GM21576 (cell line): ENCODE data around the gene GSTM4.

ENCODE experiments used
- ATAC-seq: cut with Tn5 transposase; IDR thresholded peaks from one replicate; pipeline ENCODE4 v1.9.1; 2021; ENCODE audit warnings: mild to moderate bottlenecking, moderate library complexity; ENCODE audit not compliant: unreplicated experiment

Gene GSTM4

GRCh38 chr1:109624201-109625010, 31.5 kb upstream of the GSTM4 start:
- ATAC-seq, result no peak

DNA sequence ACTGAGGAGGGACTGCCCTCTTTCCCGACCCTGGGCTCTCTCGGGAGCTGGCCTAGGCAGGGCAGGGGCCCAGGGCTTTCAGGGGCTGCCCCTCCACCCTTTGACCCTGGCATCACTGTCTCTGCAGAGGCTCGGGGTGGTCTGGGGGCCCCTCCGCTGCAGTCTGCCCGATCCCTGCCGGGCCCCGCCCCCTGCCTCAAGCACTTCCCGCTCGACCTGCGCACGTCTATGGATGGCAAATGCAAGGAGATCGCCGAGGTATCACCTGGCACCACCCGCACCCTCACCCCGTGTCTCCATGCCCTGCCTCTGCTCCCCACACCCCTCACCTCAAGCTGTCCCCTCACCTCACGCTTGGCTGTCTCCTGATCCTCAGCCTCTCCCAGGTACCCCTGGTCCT, 30.7 kb upstream of the GSTM4 start:
- no peak for ATAC-seq

GRCh38 chr1:109625601-109626560, 30.0 kb upstream of the GSTM4 start:
- no peak for ATAC-seq

- ATAC-seq, result no peak
Measured at GRCh38 chr1:109626682-109627408, 29.1 kb upstream of the GSTM4 start.

GRCh38 chr1:109627692-109628399, 28.1 kb upstream of the GSTM4 start:
- no peak for ATAC-seq

DNA sequence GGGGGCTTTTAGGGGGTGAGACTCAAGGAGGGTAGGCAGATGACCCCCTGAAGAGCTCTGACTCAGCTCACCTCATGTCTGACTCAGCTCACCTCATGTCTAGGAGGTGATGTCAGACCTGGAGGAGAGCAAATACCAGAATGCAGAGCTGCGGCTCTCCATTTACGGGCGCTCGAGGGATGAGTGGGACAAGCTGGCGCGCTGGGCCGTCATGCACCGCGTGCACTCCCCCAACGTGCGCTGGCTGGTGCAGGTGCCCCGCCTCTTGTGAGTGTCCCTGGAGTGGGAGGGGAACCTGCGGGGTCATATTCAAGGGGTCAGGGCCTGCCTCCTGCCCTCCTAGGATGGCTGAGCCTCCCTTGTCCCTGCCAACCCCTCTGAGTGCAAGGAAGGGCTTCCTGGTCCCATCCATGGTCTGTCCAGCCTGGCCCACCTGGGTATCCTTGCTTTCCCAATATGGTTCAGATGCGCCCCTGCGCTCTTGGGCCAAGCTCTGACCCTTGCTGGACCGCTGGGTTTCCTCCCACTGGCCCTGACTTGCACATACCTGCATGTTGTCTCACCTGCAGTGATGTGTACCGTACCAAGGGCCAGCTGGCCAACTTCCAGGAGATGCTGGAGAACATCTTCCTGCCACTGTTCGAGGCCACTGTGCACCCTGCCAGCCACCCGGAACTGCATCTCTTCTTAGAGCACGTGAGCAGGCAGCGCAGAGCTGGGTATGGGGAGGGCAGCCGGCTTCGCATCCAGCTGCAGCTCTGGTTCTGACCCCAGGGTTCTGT, 27.2 kb upstream of the GSTM4 start:
- no peak for ATAC-seq

- no peak for ATAC-seq
Measured at GRCh38 chr1:109629372-109630030, 26.4 kb upstream of the GSTM4 start.

GRCh38 chr1:109630081-109630897, 25.6 kb upstream of the GSTM4 start:
- ATAC-seq, result no peak

DNA sequence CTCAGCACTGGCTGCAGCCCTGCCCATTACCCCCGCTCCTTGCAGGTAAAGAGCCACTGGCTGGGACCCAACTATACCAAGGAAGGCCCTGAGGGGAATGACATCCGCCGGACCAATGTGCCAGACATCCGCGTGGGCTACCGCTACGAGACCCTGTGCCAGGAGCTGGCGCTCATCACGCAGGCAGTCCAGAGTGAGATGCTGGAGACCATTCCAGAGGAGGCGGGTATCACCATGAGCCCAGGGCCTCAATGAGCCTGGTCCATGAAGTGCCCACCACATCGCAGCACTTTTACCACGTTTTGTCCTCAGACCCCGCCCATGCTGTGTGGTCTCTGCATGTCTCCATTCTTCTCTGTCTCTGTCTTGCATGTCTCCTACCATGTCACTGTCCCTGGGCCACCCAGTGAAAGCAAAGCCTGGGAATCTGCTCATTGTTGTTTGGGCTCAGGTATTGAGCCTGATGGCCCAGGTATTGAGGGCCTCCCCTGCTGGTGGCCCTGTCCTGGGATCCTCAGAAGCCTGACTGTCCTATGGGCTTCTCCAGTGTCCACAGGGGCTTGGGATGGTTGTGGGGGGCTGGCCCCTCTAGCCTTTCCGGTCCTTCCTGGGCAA, 24.9 kb upstream of the GSTM4 start:
- ATAC-seq, result no peak

- ATAC-seq, result no peak
Measured at GRCh38 chr1:109631513-109632505, 24.1 kb upstream of the GSTM4 start.

DNA sequence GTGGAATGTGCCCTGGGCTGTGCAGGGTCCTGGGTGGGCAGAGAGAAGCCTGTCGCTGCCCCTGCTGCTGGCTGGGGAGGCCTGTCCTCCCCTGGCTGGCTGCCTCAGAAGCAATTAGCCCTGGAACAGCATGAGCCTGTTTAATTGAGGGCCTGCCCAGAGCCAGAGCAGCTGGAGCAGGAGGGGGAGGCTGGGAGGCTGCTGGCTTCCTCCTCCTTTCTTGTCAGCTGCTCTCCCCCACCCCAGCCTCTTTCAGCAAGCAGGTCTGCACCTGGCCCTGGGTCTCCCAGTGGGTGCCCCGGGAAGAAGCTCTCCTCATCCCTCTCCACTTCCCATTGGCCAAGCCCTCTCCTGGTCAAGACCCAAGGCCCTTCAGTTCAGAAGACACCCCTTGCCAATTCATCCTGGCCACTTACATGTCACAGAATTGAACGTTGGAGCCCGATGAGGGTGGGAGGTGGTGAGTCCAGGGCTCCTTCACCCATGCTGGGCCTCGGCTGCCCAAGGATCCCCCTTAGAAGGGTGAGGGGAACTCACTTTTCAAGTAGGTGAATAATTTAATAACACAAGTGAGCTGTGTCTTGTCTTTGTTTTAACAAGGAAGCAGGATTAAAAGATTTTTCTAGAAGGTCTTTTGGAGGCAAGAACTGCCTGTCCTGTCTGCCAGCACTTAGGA, 23.1 kb upstream of the GSTM4 start:
- no peak for ATAC-seq

DNA sequence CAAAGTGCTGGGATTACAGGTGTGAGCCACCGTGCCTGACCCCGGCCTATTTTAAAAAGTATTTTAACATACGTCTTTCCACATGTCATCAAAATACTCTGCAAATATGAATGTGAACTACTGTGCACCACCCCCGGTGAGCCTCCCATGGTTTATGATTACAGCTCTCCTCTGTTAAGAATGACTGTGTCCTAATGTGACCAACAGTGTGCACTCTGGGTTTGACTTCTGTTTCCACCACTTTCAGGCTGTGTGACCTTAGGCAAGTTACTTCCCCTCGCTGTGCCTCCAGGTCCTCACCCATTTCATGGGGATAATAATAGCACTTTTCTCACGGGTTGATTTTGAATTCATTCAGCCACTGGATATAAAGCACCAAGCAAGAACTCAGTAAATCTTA, 21.6 kb upstream of the GSTM4 start:
- ATAC-seq, result no peak

GRCh38 chr1:109634771-109635750, 20.8 kb upstream of the GSTM4 start:
- ATAC-seq, result no peak

GRCh38 chr1:109635862-109636200, 20.1 kb upstream of the GSTM4 start:
- ATAC-seq, result no peak
